Neural cell (in vitro differentiated cells): ENCODE measurements around the gene MAGI2. TPM values are rescaled to one million over a fixed set of nuclear protein-coding genes. Genes with fewer than 3 reads are reported as not detected.

Experiments used
- H2AFZ ChIP-seq: fragments of 200-600, 300-800 bp; sonication (generic), shearing (Covaris generic); 2 replicates; pipeline ENCODE4 v1.6.0; 2014; ENCODE audit warnings: low read depth, mild to moderate bottlenecking, antibody characterized with exemption, low read length, moderate library complexity
- H3F3A ChIP-seq: fragments of 200-600 bp; shearing (Covaris generic); 2 replicates; pipeline ENCODE4 v1.6.1; 2016; ENCODE audit warnings: mild to moderate bottlenecking, moderate library complexity, mixed read lengths, antibody characterized with exemption, low read length; ENCODE audit not compliant: insufficient read depth, poor library complexity, severe bottlenecking
- H3K27ac ChIP-seq: fragments of 200-600, 300-800 bp; sonication (generic), shearing (Covaris generic); 2 replicates; pipeline ENCODE4 v1.5.1; 2014; ENCODE audit warnings: mild to moderate bottlenecking, low read length, moderate library complexity
- H3K27me3 ChIP-seq: fragments of 300-800, 200-600 bp; sonication (generic), shearing (Covaris generic); 2 replicates; pipeline ENCODE4 v1.6.0; 2014; ENCODE audit warnings: mild to moderate bottlenecking, low read depth, low read length, moderate library complexity; ENCODE audit not compliant: insufficient read depth
- H3K36me3 ChIP-seq: fragments of 300-800, 200-600 bp; sonication (generic), shearing (Covaris generic); 2 replicates; pipeline ENCODE4 v1.5.1; 2014; ENCODE audit warnings: mild to moderate bottlenecking, antibody characterized with exemption, low read length, moderate library complexity; ENCODE audit not compliant: insufficient read depth
- H3K4me2 ChIP-seq: fragments of 300-800, 200-600 bp; sonication (generic), shearing (Covaris generic); 2 replicates; pipeline ENCODE4 v1.6.0; 2014; ENCODE audit warnings: mild to moderate bottlenecking, low read length
- H3K4me3 ChIP-seq: fragments of 300-800, 200-600 bp; sonication (generic), shearing (Covaris generic); 2 replicates; pipeline ENCODE4 v1.5.1; 2014; ENCODE audit warnings: mild to moderate bottlenecking, low read length, moderate library complexity
- H3K79me2 ChIP-seq: fragments of 200-600 bp; shearing (Covaris generic); replicated peaks from 2 replicates; pipeline ENCODE4 v1.6.0; 2014; ENCODE audit warnings: mild to moderate bottlenecking, low read length, moderate library complexity; ENCODE audit not compliant: insufficient read depth
- H3K9ac ChIP-seq: fragments of 300-800, 200-600 bp; sonication (generic), shearing (Covaris generic); 2 replicates; pipeline ENCODE4 v1.6.1; 2016; ENCODE audit warnings: mild to moderate bottlenecking, low read length, mixed read lengths
- H3K9me2 ChIP-seq: fragments of 200-600 bp; shearing (Covaris generic); 2 replicates; pipeline ENCODE4 v1.6.1; 2016; ENCODE audit warnings: mild to moderate bottlenecking, low read length, mixed read lengths; ENCODE audit not compliant: insufficient read depth
- H3K9me3 ChIP-seq: fragments of 200-600, 300-800 bp; sonication (generic), shearing (Covaris generic); 2 replicates; pipeline ENCODE4 v1.6.1; 2016; ENCODE audit warnings: mild to moderate bottlenecking, mixed run types, low read length, moderate library complexity, mixed read lengths
- H4K20me1 ChIP-seq: fragments of 200-600 bp; shearing (Covaris generic); 2 replicates; pipeline ENCODE4 v1.6.1; 2016; ENCODE audit warnings: mild to moderate bottlenecking, mixed run types; ENCODE audit not compliant: insufficient read depth
- EP300 ChIP-seq: fragments of 450-650 bp; conservative IDR thresholded peaks from 2 replicates; pipeline ENCODE4 v1.6.1; 2014; ENCODE audit warnings: antibody characterized with exemption, mild to moderate bottlenecking, moderate library complexity; ENCODE audit not compliant: poor library complexity, severe bottlenecking
- EZH2 ChIP-seq: fragments of 200-600, 300-800 bp; shearing (Covaris generic), sonication (generic); IDR thresholded peaks from 2 replicates; pipeline ENCODE4 v1.6.1; 2014; ENCODE audit warnings: antibody characterized with exemption, low read length, borderline replicate concordance, mild to moderate bottlenecking; ENCODE audit not compliant: insufficient read depth, poor library complexity, severe bottlenecking
- MXI1 ChIP-seq: fragments of 450-650 bp; conservative IDR thresholded peaks from 2 replicates; pipeline ENCODE4 v1.6.1; 2014; ENCODE audit warnings: antibody characterized with exemption, mild to moderate bottlenecking; ENCODE audit not compliant: poor library complexity, severe bottlenecking
- POLR2AphosphoS5 ChIP-seq: IDR thresholded peaks from 2 replicates; pipeline ENCODE4 v1.6.1; 2012
- RAD21 ChIP-seq: fragments of 450-650 bp; conservative IDR thresholded peaks from 2 replicates; pipeline ENCODE4 v1.6.1; 2014; ENCODE audit warnings: antibody characterized with exemption, mild to moderate bottlenecking, moderate library complexity
- REST ChIP-seq: IDR thresholded peaks from 2 replicates; pipeline ENCODE4 v1.6.1; 2012; ENCODE audit warnings: borderline replicate concordance
- SMC3 ChIP-seq: fragments of 450-650 bp; conservative IDR thresholded peaks from 2 replicates; pipeline ENCODE4 v1.6.1; 2014; ENCODE audit warnings: antibody characterized with exemption, mild to moderate bottlenecking, moderate library complexity; ENCODE audit not compliant: poor library complexity
- TAF1 ChIP-seq: IDR thresholded peaks from 2 replicates; pipeline ENCODE4 v1.6.1; 2012; ENCODE audit warnings: low read depth
- polyA plus RNA-seq: library from polyadenylated mRNA; depleted of rRNA; stranded (reverse); fragments of >200 nt; gene quantifications from 2 replicates; pipeline ENCODE4 v1.2.3, GENCODE V29; 2014
- TF ChIP-seq, protein P1 (sequence below): fragments of 450-650 bp; IDR thresholded peaks from 2 replicates; pipeline ENCODE4 v1.5.1; 2014; ENCODE audit warnings: antibody characterized with exemption, mild to moderate bottlenecking, moderate library complexity; ENCODE audit not compliant: poor library complexity, severe bottlenecking

Gene MAGI2
- polyA plus RNA-seq, 1 donor from 2014 or later = 19.3 TPM

GRCh38 chr7:79141252-79141651 lies 312.2 kb downstream of the MAGI2 start:
- Histone ChIP-seq H3K9me2 (no peaks in the 10 kb centered on the region), H2AFZ (no peak overlapping the region), H3K4me3 (no peak overlapping the region), H3K36me3 (no peaks in the 10 kb centered on the region), H3K9me3 (no peaks in the 10 kb centered on the region), H3K27me3 (no peaks in the 10 kb centered on the region), H3F3A (no peaks in the 10 kb centered on the region), H3K27ac (no peak overlapping the region), H3K4me2 (no peak overlapping the region), H3K9ac (no peak overlapping the region), H3K79me2 (no peaks in the 10 kb centered on the region), H4K20me1 (no peaks in the 10 kb centered on the region)
- TF ChIP-seq MXI1 = no peak
- TF ChIP-seq, protein P1, sequence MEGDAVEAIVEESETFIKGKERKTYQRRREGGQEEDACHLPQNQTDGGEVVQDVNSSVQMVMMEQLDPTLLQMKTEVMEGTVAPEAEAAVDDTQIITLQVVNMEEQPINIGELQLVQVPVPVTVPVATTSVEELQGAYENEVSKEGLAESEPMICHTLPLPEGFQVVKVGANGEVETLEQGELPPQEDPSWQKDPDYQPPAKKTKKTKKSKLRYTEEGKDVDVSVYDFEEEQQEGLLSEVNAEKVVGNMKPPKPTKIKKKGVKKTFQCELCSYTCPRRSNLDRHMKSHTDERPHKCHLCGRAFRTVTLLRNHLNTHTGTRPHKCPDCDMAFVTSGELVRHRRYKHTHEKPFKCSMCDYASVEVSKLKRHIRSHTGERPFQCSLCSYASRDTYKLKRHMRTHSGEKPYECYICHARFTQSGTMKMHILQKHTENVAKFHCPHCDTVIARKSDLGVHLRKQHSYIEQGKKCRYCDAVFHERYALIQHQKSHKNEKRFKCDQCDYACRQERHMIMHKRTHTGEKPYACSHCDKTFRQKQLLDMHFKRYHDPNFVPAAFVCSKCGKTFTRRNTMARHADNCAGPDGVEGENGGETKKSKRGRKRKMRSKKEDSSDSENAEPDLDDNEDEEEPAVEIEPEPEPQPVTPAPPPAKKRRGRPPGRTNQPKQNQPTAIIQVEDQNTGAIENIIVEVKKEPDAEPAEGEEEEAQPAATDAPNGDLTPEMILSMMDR = no peak
- TF ChIP-seq RAD21 = no peak
- TF ChIP-seq POLR2AphosphoS5 = no peak
- TF ChIP-seq EP300 = no peak
- TF ChIP-seq TAF1 = no peak
- TF ChIP-seq SMC3 = no peak
- TF ChIP-seq REST = no peak
- TF ChIP-seq EZH2 = no peak

DNA sequence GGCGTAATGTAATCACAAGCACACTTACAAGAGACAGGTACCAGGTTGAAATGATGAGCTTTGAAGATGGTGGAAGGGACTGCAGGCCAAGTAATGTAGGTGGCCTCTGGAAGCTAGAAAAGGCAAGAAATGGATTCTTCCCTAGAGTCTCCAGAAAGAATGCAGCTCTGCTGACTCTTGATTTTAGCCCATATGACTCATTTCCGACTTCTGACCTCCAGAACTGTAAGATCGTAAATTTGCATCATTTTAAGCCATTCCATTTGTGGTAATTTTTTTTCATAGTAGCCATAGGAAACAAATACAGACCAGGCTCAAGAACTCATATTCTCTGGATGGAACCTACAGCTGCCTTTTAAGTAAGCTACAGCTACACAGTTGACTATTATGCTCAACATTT lies 315.5 kb downstream of the MAGI2 start:
- Histone ChIP-seq H3K9ac (no peak overlapping the region), H3K27ac (no peak overlapping the region), H3F3A (no peaks in the 10 kb centered on the region), H3K36me3 (no peaks in the 10 kb centered on the region), H3K9me2 (no peaks in the 10 kb centered on the region), H4K20me1 (no peaks in the 10 kb centered on the region), H3K9me3 (no peaks in the 10 kb centered on the region), H3K27me3 (no peaks in the 10 kb centered on the region), H3K4me3 (no peak overlapping the region), H3K79me2 (no peaks in the 10 kb centered on the region), H2AFZ (no peak overlapping the region), H3K4me2 (no peak overlapping the region)
- no peak for TF ChIP-seq EZH2
- no peak for TF ChIP-seq EP300
- TF ChIP-seq RAD21 = no peak
- no peak for TF ChIP-seq POLR2AphosphoS5
- TF ChIP-seq SMC3 = no peak
- TF ChIP-seq, protein P1 = no peak
- TF ChIP-seq REST = no peak
- no peak for TF ChIP-seq MXI1
- TF ChIP-seq TAF1 = no peak
